A673 (cell line): ENCODE results near the gene TBX4. TPM values are rescaled to one million over a fixed set of nuclear protein-coding genes. Genes with fewer than 3 reads are reported as not detected.

ENCODE experiments used
- BruUV-seq: library from RNA; stranded (reverse); fragments of 400-500 nt; replicated peaks from 2 replicates; lab custom pipeline; 2021; lab: Mats Ljungman, UMichigan
- CTCF ChIA-PET: fragments of 300-600 bp; sonication (Branson Sonifier 250); formaldehyde crosslinking; loops from one replicate; lab custom pipeline; 2022; ENCODE audit warnings: antibody characterized with exemption; lab: Charles Lee
- POLR2A ChIA-PET: fragments of 300-600 bp; sonication (Branson Sonifier 250); formaldehyde crosslinking; loops from one replicate; lab custom pipeline; 2022; ENCODE audit warnings: antibody characterized with exemption; ENCODE audit not compliant: low non-redundant PET; lab: Charles Lee
- DNase-seq: peaks from one replicate; pipeline ENCODE4 v3.0.0-alpha.2; 2015; ENCODE audit warnings: low spot score
- H3K27ac ChIP-seq: fragments of 200-600 bp; sonication (generic); 2 replicates; pipeline ENCODE4 v1.5.1; 2016; ENCODE audit warnings: mixed run types, low read depth, mild to moderate bottlenecking, mixed read lengths, antibody characterized with exemption, low read length; ENCODE audit not compliant: poor library complexity, severe bottlenecking
- H3K27me3 ChIP-seq: fragments of 200-600 bp; sonication (generic); replicated peaks from 2 replicates; pipeline ENCODE4 v1.6.1; 2017; ENCODE audit warnings: mixed run types, low read depth, mild to moderate bottlenecking, mixed read lengths, antibody characterized with exemption, low read length; ENCODE audit not compliant: insufficient read depth, poor library complexity
- H3K36me3 ChIP-seq: fragments of 200-600 bp; sonication (generic); 2 replicates; pipeline ENCODE4 v1.6.1; 2016; ENCODE audit warnings: mixed run types, mild to moderate bottlenecking, mixed read lengths, antibody characterized with exemption, low read length; ENCODE audit not compliant: insufficient read depth, poor library complexity, severe bottlenecking
- H3K4me1 ChIP-seq: fragments of 200-600 bp; sonication (generic); 2 replicates; pipeline ENCODE4 v1.6.1; 2017; ENCODE audit warnings: mixed run types, mild to moderate bottlenecking, mixed read lengths, antibody characterized with exemption, low read length; ENCODE audit not compliant: insufficient read depth, poor library complexity, severe bottlenecking
- H3K4me3 ChIP-seq: fragments of 200-600 bp; sonication (generic); 2 replicates; pipeline ENCODE4 v1.5.1; 2016; ENCODE audit warnings: low read depth, mixed run types, mild to moderate bottlenecking, mixed read lengths, low read length; ENCODE audit not compliant: poor library complexity, severe bottlenecking
- H3K9me3 ChIP-seq: fragments of 200-600 bp; sonication (generic); 2 replicates; pipeline ENCODE4 v1.6.1; 2016; ENCODE audit warnings: mixed run types, low read depth, mild to moderate bottlenecking, mixed read lengths, antibody characterized with exemption, low read length; ENCODE audit not compliant: poor library complexity, severe bottlenecking
- CTCF ChIP-seq: fragments of 300-800, 200-600 bp; sonication (generic); conservative IDR thresholded peaks from 2 replicates; pipeline ENCODE4 v1.5.1; 2017; ENCODE audit warnings: low read depth, mild to moderate bottlenecking, antibody characterized with exemption, low read length, moderate library complexity, mixed read lengths
- EZH2 ChIP-seq: fragments of 200-600 bp; sonication (generic); IDR thresholded peaks from 2 replicates; pipeline ENCODE4 v1.6.1; 2017; ENCODE audit warnings: borderline replicate concordance, low read depth, mild to moderate bottlenecking, mixed read lengths, antibody characterized with exemption, low read length; ENCODE audit not compliant: poor library complexity, severe bottlenecking
- intact Hi-C: fragments of 100-400 bp; cut with micrococcal nuclease; formaldehyde crosslinking; loops from one replicate; pipeline ENCODE4 v1.10.0; 2022; ENCODE audit not compliant: unreplicated experiment
- total RNA-seq: library from RNA; stranded (reverse); gene quantifications from 2 replicates; pipeline ENCODE4 v1.2.3, GENCODE V29; 2021

The TBX4 gene
- total RNA-seq, 1 experiment from 2014 or later: not detected

GRCh38 chr17:61458421-61459141, 6.4 kb downstream of the TBX4 start:
- intact Hi-C loops: no loop called here
- no peak for TF ChIP-seq CTCF
- no peak for TF ChIP-seq EZH2
- Histone ChIP-seq H3K27me3 (peaks cover 25% of the 10 kb centered on the region), H3K4me3 (no peak overlapping the region), H3K36me3 (no peaks in the 10 kb centered on the region), H3K9me3 (no peaks in the 10 kb centered on the region), H3K27ac (no peak overlapping the region), H3K4me1 (peaks cover 4% of the 10 kb centered on the region)
- ChIA-PET CTCF (interaction anchor here (0.5 kb wide), 1 partner anchor 336 kb away, joined by 4 read pairs; no protein-coding TSS in a partner anchor), POLR2A (no interaction called here)
- no TSS peak for BruUV-seq
- no peak for DNase-seq

- no peaks in the 10 kb centered on the region for H3K9me3 ChIP-seq
- ChIA-PET POLR2A (no interaction called here), CTCF (no interaction called here)
- DNase-seq: no peak
- H3K27ac ChIP-seq: no peak overlapping the region
- H3K36me3 ChIP-seq: no peaks in the 10 kb centered on the region
- H3K4me3 ChIP-seq: no peak overlapping the region
- H3K4me1 ChIP-seq: peaks cover 4% of the 10 kb centered on the region
- H3K27me3 ChIP-seq: peaks cover 25% of the 10 kb centered on the region
- no TSS peak for BruUV-seq
- TF ChIP-seq EZH2 (no peak), CTCF (no peak)
- intact Hi-C loops: no loop called here
Measured at GRCh38 chr17:61459142-61459809, 7.1 kb downstream of the TBX4 start.

- CTCF ChIA-PET: no interaction called here
- Histone ChIP-seq H3K9me3 (no peaks in the 10 kb centered on the region), H3K27me3 (peaks cover 25% of the 10 kb centered on the region), H3K4me1 (peaks cover 4% of the 10 kb centered on the region), H3K36me3 (no peaks in the 10 kb centered on the region), H3K27ac (no peak overlapping the region), H3K4me3 (no peak overlapping the region)
- intact Hi-C loops: no loop called here
- BruUV-seq: no TSS peak
- POLR2A ChIA-PET: no interaction called here
- TF ChIP-seq CTCF: no peak
- TF ChIP-seq EZH2: no peak
- no peak for DNase-seq
Measured at GRCh38 chr17:61459939-61460718, 7.9 kb downstream of the TBX4 start.
